WTC11 (cell line): ENCODE results near the gene FTCD. TPM values are rescaled to one million over a fixed set of nuclear protein-coding genes. Genes with fewer than 3 reads are reported as not detected.

Source experiments
- ATAC-seq: fragments of 200-7000 bp; cut with Tn5 transposase; 2 replicates; pipeline ENCODE4 v1.10.0; 2021; ENCODE audit warnings: mild to moderate bottlenecking, moderate library complexity
- CTCF ChIA-PET: fragments of 300-600 bp; sonication (Branson Sonifier 250); formaldehyde crosslinking; loops from one replicate; lab custom pipeline; 2021; ENCODE audit warnings: antibody characterized with exemption; lab: Charles Lee
- POLR2A ChIA-PET: fragments of 350-600 bp; sonication (Branson Sonifier 250); formaldehyde crosslinking; loops from one replicate; lab custom pipeline; 2021; ENCODE audit warnings: antibody characterized with exemption; lab: Charles Lee
- DNase-seq: peaks from one replicate; pipeline ENCODE4 v3.0.0; 2021; ENCODE audit warnings: low spot score
- H3K27ac Mint-ChIP-seq: 2 replicates; pipeline ENCODE4 v1.8.0; 2021; ENCODE audit warnings: mixed read lengths
- H3K27me3 Mint-ChIP-seq: 2 replicates; pipeline ENCODE4 v1.8.0; 2021; ENCODE audit warnings: low read depth, mild to moderate bottlenecking, moderate library complexity, mixed read lengths
- H3K36me3 Mint-ChIP-seq: 2 replicates; pipeline ENCODE4 v1.8.0; 2021; ENCODE audit warnings: mixed read lengths
- H3K4me1 Mint-ChIP-seq: 2 replicates; pipeline ENCODE4 v1.8.0; 2022; ENCODE audit warnings: mixed read lengths
- H3K4me3 Mint-ChIP-seq: 2 replicates; pipeline ENCODE4 v1.8.0; 2021; ENCODE audit warnings: mild to moderate bottlenecking, moderate library complexity, mixed read lengths
- H3K9me3 Mint-ChIP-seq: 2 replicates; pipeline ENCODE4 v1.8.0; 2021; ENCODE audit warnings: mixed read lengths
- AFF4 ChIP-seq: sonication (generic); formaldehyde crosslinking; IDR thresholded peaks from 2 replicates; pipeline ENCODE4 v1.8.1; 2023; ENCODE audit warnings: mild to moderate bottlenecking, missing genetic modification reagents, borderline replicate concordance
- AR ChIP-seq: fragments of 250-450 bp; sonication (Bioruptor Pico); IDR thresholded peaks from 2 replicates; pipeline ENCODE4 v1.9.0; 2021; ENCODE audit warnings: mild to moderate bottlenecking
- EMX1 ChIP-seq: fragments of 250-450 bp; sonication (Bioruptor Pico); IDR thresholded peaks from 2 replicates; pipeline ENCODE4 v1.8.0; 2021; ENCODE audit warnings: mild to moderate bottlenecking
- ETV6 ChIP-seq: sonication (generic); formaldehyde crosslinking; IDR thresholded peaks from 2 replicates; pipeline ENCODE4 v1.8.1; 2022; ENCODE audit warnings: mild to moderate bottlenecking, missing genetic modification reagents
- FOXJ3 ChIP-seq: sonication (generic); formaldehyde crosslinking; IDR thresholded peaks from 2 replicates; pipeline ENCODE4 v1.9.0; 2021; ENCODE audit warnings: missing genetic modification reagents, mild to moderate bottlenecking, borderline replicate concordance
- GABPB1 ChIP-seq: sonication (generic); formaldehyde crosslinking; IDR thresholded peaks from 2 replicates; pipeline ENCODE4 v1.8.1; 2023; ENCODE audit warnings: mild to moderate bottlenecking, missing genetic modification reagents
- NFATC4 ChIP-seq: fragments of 250-450 bp; sonication (Bioruptor Pico); IDR thresholded peaks from 2 replicates; pipeline ENCODE4 v1.9.0; 2021; ENCODE audit warnings: mild to moderate bottlenecking
- NFYB ChIP-seq: sonication (generic); formaldehyde crosslinking; conservative IDR thresholded peaks from 2 replicates; pipeline ENCODE4 v1.8.0; 2022; ENCODE audit warnings: low read depth, missing genetic modification reagents
- NR2C2 ChIP-seq: sonication (generic); formaldehyde crosslinking; IDR thresholded peaks from 2 replicates; pipeline ENCODE4 v1.8.0; 2022; ENCODE audit warnings: mild to moderate bottlenecking, missing genetic modification reagents
- NR3C1 ChIP-seq: sonication (generic); formaldehyde crosslinking; conservative IDR thresholded peaks from 2 replicates; pipeline ENCODE4 v1.8.1; 2023; ENCODE audit warnings: low read depth, mild to moderate bottlenecking, missing genetic modification reagents
- PRRX2 ChIP-seq: fragments of 250-450 bp; sonication (Bioruptor Pico); IDR thresholded peaks from 2 replicates; pipeline ENCODE4 v1.8.0; 2021; ENCODE audit warnings: mild to moderate bottlenecking
- SMAD3 ChIP-seq: sonication (generic); formaldehyde crosslinking; IDR thresholded peaks from 2 replicates; pipeline ENCODE4 v1.8.0; 2022; ENCODE audit warnings: missing genetic modification reagents, mild to moderate bottlenecking, borderline replicate concordance
- SOX15 ChIP-seq: fragments of 250-450 bp; sonication (Bioruptor Pico); IDR thresholded peaks from 2 replicates; pipeline ENCODE4 v1.9.0; 2021; ENCODE audit warnings: mild to moderate bottlenecking
- SP1 ChIP-seq: sonication (generic); formaldehyde crosslinking; conservative IDR thresholded peaks from 2 replicates; pipeline ENCODE4 v1.8.1; 2022; ENCODE audit warnings: missing genetic modification reagents
- TEAD4 ChIP-seq: sonication (generic); formaldehyde crosslinking; IDR thresholded peaks from 2 replicates; pipeline ENCODE4 v1.8.0; 2022; ENCODE audit warnings: mild to moderate bottlenecking, missing genetic modification reagents
- ZBTB21 ChIP-seq: sonication (generic); formaldehyde crosslinking; IDR thresholded peaks from 2 replicates; pipeline ENCODE4 v1.8.1; 2023; ENCODE audit warnings: mild to moderate bottlenecking, missing genetic modification reagents, borderline replicate concordance
- ZMAT4 ChIP-seq: fragments of 250-450 bp; sonication (Bioruptor Pico); IDR thresholded peaks from 2 replicates; pipeline ENCODE4 v1.9.0; 2021; ENCODE audit warnings: mild to moderate bottlenecking
- ZNF121 ChIP-seq: sonication (generic); formaldehyde crosslinking; IDR thresholded peaks from 2 replicates; pipeline ENCODE4 v1.8.0; 2023; ENCODE audit warnings: missing genetic modification reagents
- ZNF532 ChIP-seq: fragments of 250-450 bp; sonication (Bioruptor Pico); IDR thresholded peaks from 2 replicates; pipeline ENCODE4 v1.9.0; 2021; ENCODE audit warnings: mild to moderate bottlenecking, borderline replicate concordance
- ZSCAN18 ChIP-seq: fragments of 250-450 bp; sonication (Bioruptor Pico); IDR thresholded peaks from 2 replicates; pipeline ENCODE4 v2.1.2; 2022; ENCODE audit warnings: mild to moderate bottlenecking, moderate library complexity
- total RNA-seq: library from RNA; stranded (reverse); gene quantifications from 3 replicates; pipeline ENCODE4 v1.2.3, GENCODE V29; 2021
- TF ChIP-seq, protein P1 (sequence below): sonication (generic); formaldehyde crosslinking; IDR thresholded peaks from 2 replicates; pipeline ENCODE4 v1.8.1; 2023; ENCODE audit warnings: mild to moderate bottlenecking, missing genetic modification reagents

The FTCD gene
- total RNA-seq, 1 experiment from 2014 or later = 6.1 TPM

DNA sequence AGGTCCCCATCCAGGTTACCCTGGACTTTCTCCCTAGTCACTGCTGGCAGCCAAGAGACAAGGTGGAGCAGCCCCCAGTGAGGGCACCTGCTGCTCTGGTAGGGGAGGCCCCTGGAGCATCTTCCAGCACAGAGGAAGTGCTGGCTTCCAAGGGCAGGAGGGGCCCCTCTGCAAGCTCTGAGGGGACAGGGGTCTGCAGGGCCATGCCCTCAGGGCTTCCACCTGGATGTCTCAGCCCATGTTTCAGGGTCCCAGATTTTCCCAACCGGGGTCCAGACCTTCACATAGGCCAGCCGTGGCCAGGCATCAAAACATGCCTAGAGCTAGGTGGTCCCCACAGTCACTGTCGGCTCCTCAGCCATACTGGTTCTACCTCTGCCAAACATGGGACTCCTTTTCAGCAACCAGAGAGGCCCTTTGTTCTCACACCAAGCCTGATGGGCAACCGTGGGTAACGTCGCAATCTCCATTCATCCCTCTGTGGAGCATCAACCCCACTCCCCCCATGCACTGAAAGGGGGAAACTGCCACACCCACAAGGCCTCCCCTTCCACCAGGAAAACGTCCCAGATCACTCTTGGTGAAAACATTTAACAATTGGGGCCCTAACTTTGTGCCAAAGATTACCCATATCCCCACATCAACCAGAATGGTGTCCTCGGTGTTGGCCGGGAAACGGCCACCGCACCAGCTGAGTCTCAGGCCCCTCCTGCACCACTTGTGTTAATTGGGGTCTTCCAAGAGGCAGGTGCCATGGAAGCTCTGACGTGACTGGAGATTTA lies 59.4 kb downstream of the FTCD start (continued):
- TF ChIP-seq ZSCAN18 (no peak), ETV6 (CRISPR knock-in tag) (no peak), NR2C2 (no peak)

DNA sequence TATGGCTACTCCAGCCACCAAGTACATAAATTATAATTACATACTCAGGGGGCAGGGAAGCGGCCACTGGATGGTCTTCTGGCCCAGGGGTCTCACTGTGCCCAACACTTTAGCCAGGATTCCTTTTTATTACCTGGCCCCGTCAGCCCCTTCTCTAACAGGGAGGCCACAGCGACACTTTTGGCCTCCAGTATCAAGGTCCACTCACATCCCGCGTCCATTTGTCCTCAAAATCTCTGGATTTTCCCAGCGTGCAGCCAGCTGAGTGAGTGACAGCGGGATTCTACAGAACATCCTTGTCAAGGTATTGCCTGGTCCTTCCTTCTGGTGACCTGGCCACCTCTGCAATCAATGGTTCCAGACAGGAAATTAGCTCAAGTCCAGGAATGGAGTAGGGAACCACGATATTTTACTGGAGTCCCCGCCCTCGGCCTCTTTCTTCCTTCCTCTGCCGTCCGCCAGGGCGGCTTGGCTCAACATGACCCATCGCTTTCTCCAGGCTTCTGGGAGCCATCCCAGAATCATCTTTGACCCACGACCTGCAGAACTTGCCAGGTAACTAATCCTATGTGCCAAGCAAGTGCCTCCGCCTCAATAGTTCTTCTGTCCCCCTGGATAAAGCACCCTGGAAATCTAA lies 60.2 kb downstream of the FTCD start:
- ATAC-seq = no peak
- Mint-ChIP-seq H3K9me3 (peaks cover 32% of the 10 kb centered on the region), H3K4me1 (peaks cover 6% of the 10 kb centered on the region), H3K4me3 (no peak overlapping the region), H3K36me3 (peaks cover 25% of the 10 kb centered on the region), H3K27me3 (peaks cover 7% of the 10 kb centered on the region), H3K27ac (no peak overlapping the region)
- POLR2A ChIA-PET = no interaction called here
- TF ChIP-seq EMX1 (no peak), GABPB1 (CRISPR knock-in tag) (no peak), NR3C1 (CRISPR knock-in tag) (no peak), ZBTB21 (CRISPR knock-in tag) (no peak), TEAD4 (CRISPR knock-in tag) (no peak), AFF4 (CRISPR knock-in tag) (no peak), SOX15 (no peak), NFYB (CRISPR knock-in tag) (no peak), SP1 (CRISPR knock-in tag) (no peak), ZNF121 (CRISPR knock-in tag) (no peak), SMAD3 (CRISPR knock-in tag) (no peak), PRRX2 (CRISPR knock-in tag) (no peak), NFATC4 (CRISPR knock-in tag) (no peak), ZNF532 (CRISPR knock-in tag) (no peak), FOXJ3 (CRISPR knock-in tag) (no peak), AR (CRISPR knock-in tag) (no peak), ZMAT4 (CRISPR knock-in tag) (no peak)
- TF ChIP-seq, protein P1, sequence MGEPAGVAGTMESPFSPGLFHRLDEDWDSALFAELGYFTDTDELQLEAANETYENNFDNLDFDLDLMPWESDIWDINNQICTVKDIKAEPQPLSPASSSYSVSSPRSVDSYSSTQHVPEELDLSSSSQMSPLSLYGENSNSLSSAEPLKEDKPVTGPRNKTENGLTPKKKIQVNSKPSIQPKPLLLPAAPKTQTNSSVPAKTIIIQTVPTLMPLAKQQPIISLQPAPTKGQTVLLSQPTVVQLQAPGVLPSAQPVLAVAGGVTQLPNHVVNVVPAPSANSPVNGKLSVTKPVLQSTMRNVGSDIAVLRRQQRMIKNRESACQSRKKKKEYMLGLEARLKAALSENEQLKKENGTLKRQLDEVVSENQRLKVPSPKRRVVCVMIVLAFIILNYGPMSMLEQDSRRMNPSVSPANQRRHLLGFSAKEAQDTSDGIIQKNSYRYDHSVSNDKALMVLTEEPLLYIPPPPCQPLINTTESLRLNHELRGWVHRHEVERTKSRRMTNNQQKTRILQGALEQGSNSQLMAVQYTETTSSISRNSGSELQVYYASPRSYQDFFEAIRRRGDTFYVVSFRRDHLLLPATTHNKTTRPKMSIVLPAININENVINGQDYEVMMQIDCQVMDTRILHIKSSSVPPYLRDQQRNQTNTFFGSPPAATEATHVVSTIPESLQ (CRISPR knock-in tag) = no peak
- CTCF ChIA-PET = no interaction called here
- DNase-seq = no peak
